Stomach (tissue), 9 donors: ENCODE results near the gene RBPJ. TPM values are rescaled to one million over a fixed set of nuclear protein-coding genes. Genes with fewer than 3 reads are reported as not detected.

ENCODE experiments used
- DNase-seq, 2 donors: peaks; one replicate each; pipeline versions ENCODE4 v3.0.0 to v3.0.0-alpha.2; 2013 to 2019
- H3K27ac ChIP-seq, 5 donors: fragments of 200-600 bp in 4 of 5; sonication (generic) in 4 of 5; one replicate each; pipeline ENCODE4 v1.5.1; 2013 to 2019; ENCODE audit warnings: mild to moderate bottlenecking in 1 of 5, moderate library complexity in 1 of 5
- H3K27me3 ChIP-seq, 3 donors: fragments of 200-600 bp; sonication (generic); one replicate each; pipeline ENCODE4 v1.5.1; 2017 to 2019; ENCODE audit warnings: mixed run types in 1 of 3
- H3K36me3 ChIP-seq, 4 donors: fragments of 200-600 bp; sonication (generic); 1 replicate in 3 of 4; 2 replicates in 1 of 4; pipeline ENCODE4 v1.5.1; 2016 to 2019
- H3K4me1 ChIP-seq, 4 donors: fragments of 200-600 bp; sonication (generic); one replicate each; pipeline ENCODE4 v1.5.1; 2016 to 2019
- H3K4me3 ChIP-seq, 4 donors: fragments of 200-600 bp; sonication (generic) in 3 of 4; one replicate each; pipeline ENCODE4 v1.5.1; 2016 to 2019; ENCODE audit warnings: mild to moderate bottlenecking in 1 of 4
- H3K9me3 ChIP-seq, 4 donors: fragments of 200-600 bp; sonication (generic); one replicate each; pipeline ENCODE4 v1.5.1; 2016 to 2019
- CTCF ChIP-seq, 7 experiments: fragments of 450-650 bp in 4 of 7; fragments of 200-600 bp in 3 of 7; sonication (generic) in 3 of 7; IDR thresholded peaks; one replicate each; pipeline ENCODE4 v1.5.1; 2016 to 2019; ENCODE audit warnings: antibody characterized with exemption in 7 of 7, control low read depth in 2 of 7, mild to moderate bottlenecking in 1 of 7
- EP300 ChIP-seq: sonication (generic); formaldehyde crosslinking; IDR thresholded peaks from one replicate; pipeline ENCODE4 v1.6.1; 2017; ENCODE audit warnings: antibody characterized with exemption
- POLR2A ChIP-seq, 4 donors: fragments of 450-650 bp; IDR thresholded peaks; one replicate each; pipeline ENCODE4 v1.6.1; 2016; ENCODE audit warnings: antibody characterized with exemption in 4 of 4, control low read depth in 2 of 4, mild to moderate bottlenecking in 1 of 4, moderate library complexity in 1 of 4
- POLR2AphosphoS5 ChIP-seq, 3 donors: sonication (generic); formaldehyde crosslinking; IDR thresholded peaks; one replicate each; pipeline ENCODE4 v1.6.1; 2016; ENCODE audit warnings: antibody characterized with exemption in 3 of 3
- WGBS, 5 donors: extraction: QIAGEN DNeasy Blood & Tissue Kit in 3 of 5; methylation state at CpG; one replicate each; pipeline versions ENCODE4 v1.1.5 to v1.1.7; 2013 to 2018; 5-methylcytosine and 5-hydroxymethylcytosine counted together
- intact Hi-C: fragments of 100-400 bp; cut with DNase I; formaldehyde crosslinking; loops from one replicate; pipeline ENCODE4 v1.15.1; 2023; ENCODE audit warnings: low total_unique reads
- polyA plus RNA-seq, 3 donors: library from polyadenylated mRNA; stranded (reverse); fragments of 200-250 nt; gene quantifications; one replicate each; pipeline ENCODE4 v1.2.3, GENCODE V29; 2013
- total RNA-seq, 5 donors: library from RNA; depleted of rRNA; stranded (reverse); fragments of >200 nt; gene quantifications; one replicate each; pipeline versions ENCODE4 v1.1.0 to v1.2.3, GENCODE V29; 2014 to 2016
- donor health status: healthy with polysubstance abuse.
- donor health status: Bipolar disorder and iron deficiency.
- donor health status: healthy.

The RBPJ gene
- total and polyA plus RNA-seq, 8 donors = 23.2 to 184 (median 45.8) TPM

- DNase-seq = no peak
- H3K27ac ChIP-seq = no peak overlapping the region
These were observed 136.6 kb downstream of the RBPJ start for GRCh38 chr4:26457412-26457811.

DNA sequence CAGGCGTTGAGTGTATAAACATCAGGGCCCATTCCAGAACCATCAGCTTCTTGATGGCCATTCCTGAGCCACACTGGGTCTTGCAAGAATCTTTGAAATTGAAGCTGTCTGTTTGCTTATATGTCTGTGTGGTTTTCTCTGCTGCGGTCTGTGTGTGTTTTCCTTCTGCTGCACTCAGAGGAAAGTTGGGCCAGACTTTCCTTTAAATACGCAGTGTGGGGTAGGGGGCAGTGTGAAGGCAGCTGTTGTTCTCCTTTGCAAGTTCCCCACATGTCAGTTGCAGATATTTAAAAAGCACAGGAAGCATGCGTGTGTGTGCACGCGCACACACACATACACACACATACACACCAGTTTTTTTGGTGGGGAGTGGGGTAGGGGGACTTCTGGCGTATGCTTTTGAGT is 137.3 kb downstream of the RBPJ start:
- no peak overlapping the region for H3K27ac ChIP-seq
- WGBS, 5 donors = 40 to 60% (median 48%) methylated on average over 7 of the region's 7 CpGs
- H3K27me3 ChIP-seq = no peaks in the 10 kb centered on the region
- H3K9me3 ChIP-seq = peaks cover 0 to 7% (median 3%) of the 10 kb centered on the region in 4 donors
- TF ChIP-seq CTCF (IDR thresholded peaks at IDR 0.05) (no peak), POLR2AphosphoS5 (IDR thresholded peaks at IDR 0.05) (no peak), EP300 (no peak), POLR2A (IDR thresholded peaks at IDR 0.05) (no peak)
- H3K4me1 ChIP-seq = peaks cover 0 to 28% (median 10%) of the 10 kb centered on the region in 4 donors
- H3K36me3 ChIP-seq = no peaks in the 10 kb centered on the region
- H3K4me3 ChIP-seq = no peak overlapping the region
- intact Hi-C loops = no loop called here
- peak in 1 of 2 donors; percentile 50 for DNase-seq

More at GRCh38 chr4:26457412-26457811, 136.6 kb downstream of the RBPJ start:
- Histone ChIP-seq H3K27me3 (no peaks in the 10 kb centered on the region), H3K4me3 (no peak overlapping the region), H3K4me1 (peaks cover 3 to 32% (median 15%) of the 10 kb centered on the region in 4 donors), H3K36me3 (no peaks in the 10 kb centered on the region), H3K9me3 (peaks cover 0 to 7% (median 3%) of the 10 kb centered on the region in 4 donors)
- intact Hi-C loops = no loop called here
- no peak for TF ChIP-seq EP300
- no peak for TF ChIP-seq CTCF (IDR thresholded peaks at IDR 0.05)
- no peak for TF ChIP-seq POLR2A (IDR thresholded peaks at IDR 0.05)
- no peak for TF ChIP-seq POLR2AphosphoS5 (IDR thresholded peaks at IDR 0.05)
- 85 to 89% (median 87%) methylated on average over 6 of the region's 6 CpGs for WGBS, 5 donors

GRCh38 chr4:26459054-26459755 is 138.4 kb downstream of the RBPJ start:
- TF ChIP-seq POLR2A (IDR thresholded peaks at IDR 0.05) (no peak), CTCF (IDR thresholded peaks at IDR 0.05) (peak in 5 of 7 experiments; percentile 14 to 69 (median 49))
- Histone ChIP-seq H3K36me3 (no peaks in the 10 kb centered on the region), H3K27me3 (no peaks in the 10 kb centered on the region), H3K4me1 (peaks cover 0 to 28% (median 8%) of the 10 kb centered on the region in 4 donors), H3K9me3 (peaks cover 0 to 3% (median 1%) of the 10 kb centered on the region in 4 donors), H3K4me3 (no peak overlapping the region), H3K27ac (no peak overlapping the region)
- intact Hi-C loops = no loop called here
- WGBS, 5 donors = 27 to 37% (median 30%) methylated on average over 19 of the region's 19 CpGs
- peak in 1 of 2 donors; percentile 81 for DNase-seq

- TF ChIP-seq POLR2AphosphoS5 (IDR thresholded peaks at IDR 0.05) = peak in 1 of 3 donors; percentile 44
- TF ChIP-seq POLR2A (IDR thresholded peaks at IDR 0.05) = no peak
- DNase-seq = no peak
- Histone ChIP-seq H3K9me3 (no peaks in the 10 kb centered on the region), H3K27ac (no peak overlapping the region), H3K27me3 (no peaks in the 10 kb centered on the region), H3K4me3 (no peak overlapping the region), H3K4me1 (peaks cover 0 to 28% (median 8%) of the 10 kb centered on the region in 4 donors), H3K36me3 (no peaks in the 10 kb centered on the region)
- 87 to 97% (median 95%) methylated on average over 12 to 13 of the region's 13 CpGs for whole genome bisulfite sequencing, 5 donors
- intact Hi-C loops = loop anchor here (10.0 kb wide), 1 partner anchor 255 kb away; no protein-coding TSS in a partner anchor
These were observed 139.1 kb downstream of the RBPJ start for GRCh38 chr4:26459756-26460530.
